K562 (cell line): ENCODE results near the gene KIN. TPM values are rescaled to one million over a fixed set of nuclear protein-coding genes. Genes with fewer than 3 reads are reported as not detected.
A peak's percentile ranks its signal among the peaks of the same experiment; 100 is the strongest.

Source experiments
- ATF3 ChIP-seq, 2 experiments: fragments of 450-650 bp in 1 of 2; sonication (generic) in 1 of 2; formaldehyde crosslinking in 1 of 2; IDR thresholded peaks in 1 of 2; conservative IDR thresholded peaks in 1 of 2; 2 replicates each; pipeline versions ENCODE4 v1.6.1 to v1.8.1; 2016 to 2023; ENCODE audit warnings: mild to moderate bottlenecking in 2 of 2, moderate library complexity in 2 of 2, inconsistent platforms in 1 of 2, missing genetic modification reagents in 1 of 2
- CHCHD3 ChIP-seq: fragments of 250-450 bp; sonication (Bioruptor Pico); IDR thresholded peaks from 2 replicates; pipeline ENCODE4 v2.1.2; 2022; ENCODE audit warnings: mild to moderate bottlenecking
- ETV5 ChIP-seq: sonication (generic); formaldehyde crosslinking; IDR thresholded peaks from 2 replicates; pipeline ENCODE4 v1.4.0; 2020; ENCODE audit warnings: low read depth, mild to moderate bottlenecking, missing genetic modification reagents
- FOSL1 ChIP-seq: fragments of 200-800 bp; sonication (Bioruptor generic); conservative IDR thresholded peaks from 2 replicates; pipeline ENCODE4 v1.6.1; 2016; ENCODE audit warnings: missing genetic modification characterization, missing compliant biosample characterization
- L3MBTL2 ChIP-seq: fragments of 450-650 bp; IDR thresholded peaks from 2 replicates; pipeline ENCODE4 v1.6.1; 2016; ENCODE audit warnings: mild to moderate bottlenecking, moderate library complexity
- MGA ChIP-seq: fragments of 450-650 bp; IDR thresholded peaks from 2 replicates; pipeline ENCODE4 v1.6.1; 2016; ENCODE audit warnings: mild to moderate bottlenecking, moderate library complexity
- PRMT5 ChIP-seq: sonication (generic); formaldehyde crosslinking; IDR thresholded peaks from 2 replicates; pipeline ENCODE4 v1.5.0; 2020; ENCODE audit warnings: missing genetic modification reagents
- SREBF1 ChIP-seq: fragments of 150-350 bp; IDR thresholded peaks from 2 replicates; pipeline ENCODE4 v1.6.1; 2014; ENCODE audit warnings: antibody characterized with exemption, low read depth, low read length, borderline replicate concordance
- TCF3 ChIP-seq: sonication (generic); formaldehyde crosslinking; IDR thresholded peaks from 2 replicates; pipeline ENCODE4 v1.4.0; 2020; ENCODE audit warnings: mild to moderate bottlenecking, missing genetic modification reagents
- TEAD4 ChIP-seq, 2 experiments: sonication (generic) in 1 of 2; formaldehyde crosslinking in 1 of 2; IDR thresholded peaks; 2 replicates each; pipeline versions ENCODE4 v1.6.1 to v1.8.0; 2012 to 2022; ENCODE audit warnings: borderline replicate concordance in 1 of 2, inconsistent platforms in 1 of 2, low read length in 1 of 2, mild to moderate bottlenecking in 1 of 2, missing genetic modification reagents in 1 of 2
- ZBTB7A ChIP-seq: IDR thresholded peaks from 2 replicates; pipeline ENCODE4 v1.6.1; 2011; ENCODE audit warnings: low read depth, mild to moderate bottlenecking, low read length, moderate library complexity, borderline replicate concordance; ENCODE audit not compliant: control insufficient read depth
- ZNF23 ChIP-seq: fragments of 250-450 bp; sonication (Bioruptor Pico); IDR thresholded peaks from 2 replicates; pipeline ENCODE4 v1.4.0; 2020; ENCODE audit warnings: mild to moderate bottlenecking
- ZNF324 ChIP-seq: fragments of 250-450 bp; sonication (Bioruptor Pico); IDR thresholded peaks from 2 replicates; pipeline ENCODE4 v1.4.0; 2020; ENCODE audit warnings: mild to moderate bottlenecking
- ZSCAN32 ChIP-seq: fragments of 450-650 bp; formaldehyde crosslinking; IDR thresholded peaks from 2 replicates; pipeline ENCODE4 v1.4.0; 2020; ENCODE audit warnings: mild to moderate bottlenecking, moderate library complexity
- polyA plus RNA-seq, 8 experiments: library from polyadenylated mRNA; depleted of rRNA in 4 of 8; stranded (reverse) in 5 of 8; unstranded in 3 of 8; fragments of >200 nt; fragmentation: Nextera tagmentation in 2 of 8; fragmentation: Illumina TruSeq in 1 of 8; extraction: Ambion mirVana in 2 of 8; extraction: Trizol in 1 of 8; gene quantifications; 2 replicates each; pipeline versions ENCODE4 v1.2.1 to v1.2.3, GENCODE V29; 2011 to 2014; ENCODE audit warnings: inconsistent platforms in 1 of 8, missing spikeins in 1 of 8
- total RNA-seq, 7 experiments: library from RNA; depleted of rRNA in 6 of 7; stranded (reverse); fragments of >200 nt in 6 of 7; fragmentation: Illumina TruSeq in 2 of 7; extraction: Trizol in 2 of 7; gene quantifications; 2 replicates each; pipeline versions ENCODE4 v1.2.1 to v1.2.3, GENCODE V29; 2011 to 2021; ENCODE audit warnings: low replicate concordance in 1 of 7

Gene KIN
- total and polyA plus RNA-seq, 9 of the 15 experiments (the other 6 are each of a cell fraction or from before 2014, with no cell fraction given) = 11.7 to 35.6 (median 16.0) TPM

- TF ChIP-seq ZNF324 (no peak), ZBTB7A (peak; percentile 87), TCF3 (CRISPR knock-in tag) (peak; percentile 37; the same call in 1 of the 2 replicates), L3MBTL2 (peak; percentile 88), CHCHD3 (CRISPR knock-in tag) (no peak), ETV5 (CRISPR knock-in tag) (peak; percentile 99), PRMT5 (no peak), MGA (no peak), ZNF23 (no peak), ZSCAN32 (CRISPR knock-in tag) (no peak), FOSL1 (tag) (0 out of 2 replicates have a peak, but pooled peaks have one; percentile 18), ATF3 (IDR thresholded peaks at IDR 0.05) (no peak), ATF3 (CRISPR knock-in tag; conservative IDR thresholded peaks at IDR 0.05) (no peak), TEAD4 (IDR thresholded peaks at IDR 0.05; ENCODE audit: low read length) (no peak), TEAD4 (CRISPR knock-in tag; IDR thresholded peaks at IDR 0.05; ENCODE audit: borderline replicate concordance) (no peak), SREBF1 (no peak)
Observed at GRCh38 chr10:7818295-7819120, 30.7 kb upstream of the KIN start, which contains the start of gene TAF3 (continued).
